ENCODE results near the gene CAMTA1. TPM values are rescaled to one million over a fixed set of nuclear protein-coding genes. Genes with fewer than 3 reads are reported as not detected.

CAMTA1 gene
- total RNA-seq, 1 experiment from 2014 or later = 69.5 TPM

- no peak overlapping the region for H3K9ac ChIP-seq (ENCODE audit: low read length)
- no peaks in the 10 kb centered on the region for H3K79me2 ChIP-seq (ENCODE audit: insufficient read depth, low read length)
- intact Hi-C loops (cut with micrococcal nuclease) = no loop called here
- no peak overlapping the region for H2AFZ ChIP-seq (ENCODE audit: low read depth, low read length, poor library complexity, severe bottlenecking)
- H3K9me3 ChIP-seq (ENCODE audit: control insufficient read depth in 1 of 2, insufficient read depth in 1 of 2, low read depth in 1 of 2, low read length in 2 of 2) = no peaks in the 10 kb centered on the region
- no peaks in the 10 kb centered on the region for H3K9me2 ChIP-seq (ENCODE audit: insufficient read depth)
- no peak overlapping the region for H3K4me3 ChIP-seq (replicated peaks in 1 of 2; ENCODE audit: low read depth in 1 of 2, low read length in 2 of 2)
- DNase-seq (ENCODE audit: low read depth, low spot score) (no peak), ATAC-seq (no peak)
- no peak overlapping the region for H3K4me2 ChIP-seq (ENCODE audit: low read length)
- BruUV-seq (replicated peaks) = no TSS peak
- H4K20me1 ChIP-seq (ENCODE audit: insufficient read depth) = no peaks in the 10 kb centered on the region
- ChIA-PET POLR2A (no interaction called here), RAD21 (ENCODE audit: low non-redundant PET in 1 of 2, low total read pairs in 2 of 2, uncharacterized antibody in 2 of 2, unreplicated experiment in 2 of 2) (no interaction called here), CTCF (no interaction called here)
- 0 out of 2 replicates have a peak, but pooled peaks cover 2% of the 10 kb centered on the region for H3K27me3 ChIP-seq (ENCODE audit: insufficient read depth, low read length)
- TF ChIP-seq EZH2phosphoT487 (IDR thresholded peaks at IDR 0.05; ENCODE audit: borderline replicate concordance) (no peak), ZBTB33 (IDR thresholded peaks at IDR 0.05; ENCODE audit: extremely low read depth, insufficient replicate concordance, low read length) (no peak), JUND (IDR thresholded peaks at IDR 0.05) (no peak), CBX3 (IDR thresholded peaks at IDR 0.05; ENCODE audit: low read depth) (no peak), ZFX (IDR thresholded peaks at IDR 0.05) (no peak), EZH2 (IDR thresholded peaks at IDR 0.05) (no peak), RAD21 (IDR thresholded peaks at IDR 0.05; ENCODE audit: low read depth) (no peak), EGR1 (IDR thresholded peaks at IDR 0.05; ENCODE audit: low read depth) (no peak), TCF7L2 (IDR thresholded peaks at IDR 0.05; ENCODE audit: borderline replicate concordance, extremely low read depth, insufficient read depth, insufficient read length) (no peak), REST (IDR thresholded peaks at IDR 0.05; ENCODE audit: low read depth) (no peak), CTCF (IDR thresholded peaks at IDR 0.05 in 2 of 3, conservative IDR thresholded peaks at IDR 0.05 in 1 of 3; ENCODE audit: borderline replicate concordance in 1 of 3, insufficient read depth in 1 of 3, low read depth in 2 of 3, low read length in 2 of 3) (no peak), ELF1 (IDR thresholded peaks at IDR 0.05; ENCODE audit: borderline replicate concordance, low read depth) (no peak), MAX (IDR thresholded peaks at IDR 0.05) (no peak), SIN3A (IDR thresholded peaks at IDR 0.05; ENCODE audit: low read depth) (no peak), ZNF274 (IDR thresholded peaks at IDR 0.05; ENCODE audit: low read depth, low read length) (no peak), FOSL1 (IDR thresholded peaks at IDR 0.05; ENCODE audit: low read depth) (no peak)
- H3K36me3 ChIP-seq (ENCODE audit: control insufficient read depth in 1 of 2, insufficient read depth in 2 of 2, low read length in 2 of 2) = no peaks in the 10 kb centered on the region
- no peaks in the 10 kb centered on the region for H3K4me1 ChIP-seq (ENCODE audit: control insufficient read depth in 1 of 2, insufficient read depth in 2 of 2, low read length in 2 of 2)
- no peak overlapping the region for H3K27ac ChIP-seq (ENCODE audit: low read depth, low read length)
Measured at GRCh38 chr1:7363450-7363849, 578.2 kb downstream of the CAMTA1 start.

Data from HCT116 (cell line).